ENCODE data around the gene MYO19. TPM values are rescaled to one million over a fixed set of nuclear protein-coding genes. Genes with fewer than 3 reads are reported as not detected.

Gene MYO19
- total RNA-seq, 1 experiment from 2014 or later: 72.2 TPM

- no peak for TF ChIP-seq CTCF (IDR thresholded peaks at IDR 0.05; ENCODE audit: unreplicated experiment)
- Mint-ChIP-seq H3K4me1 (ENCODE audit: insufficient read depth, unreplicated experiment) (peaks cover 12% of the 10 kb centered on the region), H3K36me3 (ENCODE audit: insufficient read depth, unreplicated experiment) (peaks cover 41% of the 10 kb centered on the region), H3K9me3 (ENCODE audit: unreplicated experiment) (no peaks in the 10 kb centered on the region), H3K27me3 (ENCODE audit: insufficient read depth, unreplicated experiment) (no peaks in the 10 kb centered on the region), H3K4me3 (ENCODE audit: unreplicated experiment) (no peak overlapping the region), H3K27ac (ENCODE audit: low read depth, unreplicated experiment) (no peak overlapping the region)
- intact Hi-C loops (cut with micrococcal nuclease): no loop called here
- no TSS peak for BruUV-seq (replicated peaks)
- DNase-seq (ENCODE audit: unreplicated experiment): no peak
- ChIA-PET POLR2A (interaction anchor here (1.0 kb wide), 1 partner anchor 12 kb away, joined by 4 read pairs; no protein-coding TSS in a partner anchor), CTCF (interaction anchor here (0.6 kb wide), 1 partner anchor 32 kb away, joined by 3 read pairs; no protein-coding TSS in a partner anchor)
Measured at GRCh38 chr17:36504156-36504545, 30.5 kb downstream of the MYO19 start.

- ChIA-PET CTCF (no interaction called here), POLR2A (interaction anchor here (1.0 kb wide), 1 partner anchor 12 kb away, joined by 4 read pairs; no protein-coding TSS in a partner anchor)
- DNase-seq (ENCODE audit: unreplicated experiment): no peak
- no peak overlapping the region for H3K4me3 Mint-ChIP-seq (ENCODE audit: unreplicated experiment)
- intact Hi-C loops (cut with micrococcal nuclease): no loop called here
- peaks cover 45% of the 10 kb centered on the region for H3K36me3 Mint-ChIP-seq (ENCODE audit: insufficient read depth, unreplicated experiment)
- BruUV-seq (replicated peaks): no TSS peak
- H3K27me3 Mint-ChIP-seq (ENCODE audit: insufficient read depth, unreplicated experiment): no peaks in the 10 kb centered on the region
- no peaks in the 10 kb centered on the region for H3K9me3 Mint-ChIP-seq (ENCODE audit: unreplicated experiment)
- TF ChIP-seq CTCF (IDR thresholded peaks at IDR 0.05; ENCODE audit: unreplicated experiment): no peak
- H3K4me1 Mint-ChIP-seq (ENCODE audit: insufficient read depth, unreplicated experiment): peaks cover 12% of the 10 kb centered on the region
- H3K27ac Mint-ChIP-seq (ENCODE audit: low read depth, unreplicated experiment): no peak overlapping the region
Measured at GRCh38 chr17:36503456-36504155, 31.1 kb downstream of the MYO19 start.

GRCh38 chr17:36501963-36502362 lies 32.7 kb downstream of the MYO19 start:
- TF ChIP-seq CTCF (IDR thresholded peaks at IDR 0.05; ENCODE audit: unreplicated experiment): no peak
- intact Hi-C loops (cut with micrococcal nuclease): no loop called here
- Mint-ChIP-seq H3K27ac (ENCODE audit: low read depth, unreplicated experiment) (no peak overlapping the region), H3K9me3 (ENCODE audit: unreplicated experiment) (no peaks in the 10 kb centered on the region), H3K27me3 (ENCODE audit: insufficient read depth, unreplicated experiment) (no peaks in the 10 kb centered on the region), H3K4me3 (ENCODE audit: unreplicated experiment) (no peak overlapping the region), H3K4me1 (ENCODE audit: insufficient read depth, unreplicated experiment) (peaks cover 12% of the 10 kb centered on the region), H3K36me3 (ENCODE audit: insufficient read depth, unreplicated experiment) (peaks cover 60% of the 10 kb centered on the region)
- ChIA-PET CTCF (no interaction called here), POLR2A (no interaction called here)
- BruUV-seq (replicated peaks): no TSS peak
- DNase-seq (ENCODE audit: unreplicated experiment): no peak

- ChIA-PET POLR2A (no interaction called here), CTCF (no interaction called here)
- DNase-seq (ENCODE audit: unreplicated experiment): no peak
- BruUV-seq (replicated peaks): no TSS peak
- Mint-ChIP-seq H3K9me3 (ENCODE audit: unreplicated experiment) (no peaks in the 10 kb centered on the region), H3K27me3 (ENCODE audit: insufficient read depth, unreplicated experiment) (no peaks in the 10 kb centered on the region), H3K27ac (ENCODE audit: low read depth, unreplicated experiment) (no peak overlapping the region), H3K4me3 (ENCODE audit: unreplicated experiment) (no peak overlapping the region), H3K36me3 (ENCODE audit: insufficient read depth, unreplicated experiment) (peaks cover 64% of the 10 kb centered on the region), H3K4me1 (ENCODE audit: insufficient read depth, unreplicated experiment) (peaks cover 12% of the 10 kb centered on the region)
- intact Hi-C loops (cut with micrococcal nuclease): no loop called here
- no peak for TF ChIP-seq CTCF (IDR thresholded peaks at IDR 0.05; ENCODE audit: unreplicated experiment)
Measured at GRCh38 chr17:36501351-36501750, 33.3 kb downstream of the MYO19 start.

Measured in MCF 10A (cell line).